ENCODE data around the gene LMTK3. TPM values are rescaled to one million over a fixed set of nuclear protein-coding genes. Genes with fewer than 3 reads are reported as not detected.

Gene LMTK3
- polyA plus RNA-seq, 1 of the 3 experiments (the other 2 are of a cell fraction) = 3.2 TPM

DNA sequence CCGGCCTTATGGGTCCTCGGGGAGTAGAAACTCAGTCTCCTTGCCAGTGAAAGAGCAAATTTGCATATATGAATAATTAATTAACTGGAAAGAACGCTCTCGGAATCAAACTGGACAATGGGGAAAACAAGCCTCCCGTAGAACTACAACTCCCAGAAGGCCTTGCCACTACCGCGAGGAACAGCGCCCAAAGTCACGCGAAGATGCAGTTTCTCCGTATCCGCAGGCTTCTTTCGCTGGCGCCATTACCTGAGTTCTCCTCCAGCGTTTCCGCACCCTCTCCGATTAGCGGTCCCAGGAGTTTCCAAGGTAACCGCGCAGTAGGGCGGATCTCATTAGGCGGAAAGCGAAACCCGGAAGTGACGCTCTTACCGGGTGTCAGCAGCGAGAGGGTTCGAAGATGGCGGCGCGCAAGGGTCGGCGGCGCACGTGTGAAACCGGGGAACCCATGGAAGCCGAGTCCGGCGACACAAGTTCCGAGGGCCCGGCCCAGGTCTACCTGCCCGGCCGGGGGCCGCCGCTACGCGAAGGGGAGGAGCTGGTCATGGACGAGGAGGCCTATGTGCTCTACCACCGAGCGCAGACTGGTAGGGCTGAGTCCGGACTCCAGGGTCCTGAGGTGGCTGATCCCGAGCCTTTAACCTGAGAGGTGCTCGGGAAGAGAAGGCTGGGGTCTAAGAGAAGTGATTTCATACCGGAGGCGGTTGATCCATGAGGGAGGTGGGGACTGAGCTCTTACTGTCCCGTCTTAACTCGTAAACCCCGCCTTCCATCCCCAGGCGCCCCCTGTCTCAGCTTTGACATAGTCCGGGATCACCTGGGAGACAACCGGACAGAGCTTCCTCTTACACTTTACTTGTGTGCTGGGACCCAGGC lies 65.8 kb downstream of the LMTK3 start, which contains the start of gene GRWD1:
TSS of gene GRWD1 (plus strand) at position 378 of the 876 bp plus-strand sequence. CDS start at position 401, 23 bp downstream.
- H3K27me3 ChIP-seq (ENCODE audit: insufficient read depth) = no peaks in the 10 kb centered on the region
- under 1% methylated on average over 31 of the region's 61 CpGs for WGBS (ENCODE audit: low lambda C conversion rate)
- ChIA-PET CTCF (interaction anchor here (0.6 to 2.4 kb wide), 24 partner anchors 8 to 176 kb away, joined by 3 to 10 read pairs (median 4); partner anchors contain the start of genes GRIN2D, KCNJ14, KDELR1 and TMEM143), POLR2A (interaction anchor here (0.6 to 1.4 kb wide), 5 partner anchors 10 to 173 kb away, joined by 3 to 5 read pairs (median 5); partner anchors contain the start of genes KCNJ14, RPL18 and SPHK2)
- peaks cover 18% of the 10 kb centered on the region for H3F3A ChIP-seq (replicated peaks; ENCODE audit: insufficient read depth)
- H2AFZ ChIP-seq (ENCODE audit: low read depth) = peak within 1 kb of the TSS; percentile 87
- H3K79me2 ChIP-seq (ENCODE audit: insufficient read depth) = peaks cover 37% of the 10 kb centered on the region
- H3K9ac ChIP-seq = peak within 1 kb of the TSS; percentile 92
- peak within 1 kb of the TSS; percentile 99 for H3K4me2 ChIP-seq
- DNase-seq = peak; percentile 93
- H4K20me1 ChIP-seq (ENCODE audit: insufficient read depth) = no peaks in the 10 kb centered on the region
- H3K9me2 ChIP-seq = no peaks in the 10 kb centered on the region
- peaks cover 20 to 22% of the 10 kb centered on the region in 2 experiments for H3K36me3 ChIP-seq (replicated peaks in 1 of 2; ENCODE audit: control insufficient read depth in 1 of 2, insufficient read depth in 2 of 2, low read length in 1 of 2)
- peak within 1 kb of the TSS; percentile 98 to 99 for H3K4me3 ChIP-seq (ENCODE audit: low read depth in 2 of 2, low read length in 1 of 2)
- H3K4me1 ChIP-seq (ENCODE audit: control insufficient read depth in 1 of 2, insufficient read depth in 2 of 2, low read depth in 1 of 2, low read length in 1 of 2) = peaks cover 4 to 16% of the 10 kb centered on the region in 2 experiments; a peak in 2 of 4 replicates
- H3K27ac ChIP-seq (ENCODE audit: low read depth in 2 of 2, low read length in 1 of 2) = peak within 1 kb of the TSS; percentile 89 to 92
- no peaks in the 10 kb centered on the region for H3K9me3 ChIP-seq
- no peak for TF ChIP-seq RFX5 (IDR thresholded peaks at IDR 0.05; ENCODE audit: low read length)
- no peak for TF ChIP-seq JUND (IDR thresholded peaks at IDR 0.05)
- no peak for TF ChIP-seq FOXJ3 (CRISPR knock-in tag; IDR thresholded peaks at IDR 0.05)
- TF ChIP-seq, protein P1, sequence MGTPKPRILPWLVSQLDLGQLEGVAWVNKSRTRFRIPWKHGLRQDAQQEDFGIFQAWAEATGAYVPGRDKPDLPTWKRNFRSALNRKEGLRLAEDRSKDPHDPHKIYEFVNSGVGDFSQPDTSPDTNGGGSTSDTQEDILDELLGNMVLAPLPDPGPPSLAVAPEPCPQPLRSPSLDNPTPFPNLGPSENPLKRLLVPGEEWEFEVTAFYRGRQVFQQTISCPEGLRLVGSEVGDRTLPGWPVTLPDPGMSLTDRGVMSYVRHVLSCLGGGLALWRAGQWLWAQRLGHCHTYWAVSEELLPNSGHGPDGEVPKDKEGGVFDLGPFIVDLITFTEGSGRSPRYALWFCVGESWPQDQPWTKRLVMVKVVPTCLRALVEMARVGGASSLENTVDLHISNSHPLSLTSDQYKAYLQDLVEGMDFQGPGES (IDR thresholded peaks at IDR 0.05; ENCODE audit: low read depth, low read length) = no peak
- TF ChIP-seq FOXM1 (IDR thresholded peaks at IDR 0.05; ENCODE audit: low read depth) = no peak
- peak; percentile 89 for TF ChIP-seq GABPA (IDR thresholded peaks at IDR 0.05; ENCODE audit: low read depth)
- no peak for TF ChIP-seq REST (IDR thresholded peaks at IDR 0.05; ENCODE audit: low read depth, low read length)
- no peak for TF ChIP-seq EZH2phosphoT487 (IDR thresholded peaks at IDR 0.05; ENCODE audit: borderline replicate concordance, low read depth)
- TF ChIP-seq SMC3 (IDR thresholded peaks at IDR 0.05; ENCODE audit: low read depth, low read length) = no peak
- TF ChIP-seq, protein P2, sequence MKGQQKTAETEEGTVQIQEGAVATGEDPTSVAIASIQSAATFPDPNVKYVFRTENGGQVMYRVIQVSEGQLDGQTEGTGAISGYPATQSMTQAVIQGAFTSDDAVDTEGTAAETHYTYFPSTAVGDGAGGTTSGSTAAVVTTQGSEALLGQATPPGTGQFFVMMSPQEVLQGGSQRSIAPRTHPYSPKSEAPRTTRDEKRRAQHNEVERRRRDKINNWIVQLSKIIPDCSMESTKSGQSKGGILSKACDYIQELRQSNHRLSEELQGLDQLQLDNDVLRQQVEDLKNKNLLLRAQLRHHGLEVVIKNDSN (IDR thresholded peaks at IDR 0.05; ENCODE audit: borderline replicate concordance, low read depth) = no peak
- peak; percentile 92 for TF ChIP-seq SIN3A (IDR thresholded peaks at IDR 0.05; ENCODE audit: borderline replicate concordance, low read depth, low read length)
- peak; percentile 22; the same call in 1 of the 2 replicates for TF ChIP-seq RAD21 (IDR thresholded peaks at IDR 0.05; ENCODE audit: low read length)
- peak; percentile 55; the same call in 1 of the 2 replicates for TF ChIP-seq TAF1 (IDR thresholded peaks at IDR 0.05; ENCODE audit: borderline replicate concordance, low read depth, low read length)
- TF ChIP-seq MEF2A (IDR thresholded peaks at IDR 0.05; ENCODE audit: borderline replicate concordance, low read depth) = no peak
- no peak for TF ChIP-seq NFIC (IDR thresholded peaks at IDR 0.05; ENCODE audit: borderline replicate concordance)
- TF ChIP-seq CHD2 (IDR thresholded peaks at IDR 0.05; ENCODE audit: low read length, partially characterized antibody) = peak; percentile 99
- TF ChIP-seq RXRA (IDR thresholded peaks at IDR 0.05; ENCODE audit: borderline replicate concordance, low read depth) = no peak
- TF ChIP-seq, protein P3, sequence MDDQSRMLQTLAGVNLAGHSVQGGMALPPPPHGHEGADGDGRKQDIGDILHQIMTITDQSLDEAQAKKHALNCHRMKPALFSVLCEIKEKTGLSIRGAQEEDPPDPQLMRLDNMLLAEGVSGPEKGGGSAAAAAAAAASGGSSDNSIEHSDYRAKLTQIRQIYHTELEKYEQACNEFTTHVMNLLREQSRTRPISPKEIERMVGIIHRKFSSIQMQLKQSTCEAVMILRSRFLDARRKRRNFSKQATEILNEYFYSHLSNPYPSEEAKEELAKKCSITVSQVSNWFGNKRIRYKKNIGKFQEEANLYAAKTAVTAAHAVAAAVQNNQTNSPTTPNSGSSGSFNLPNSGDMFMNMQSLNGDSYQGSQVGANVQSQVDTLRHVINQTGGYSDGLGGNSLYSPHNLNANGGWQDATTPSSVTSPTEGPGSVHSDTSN (IDR thresholded peaks at IDR 0.05) = peak; percentile 14; the same call in 1 of the 2 replicates
- TF ChIP-seq TCF12 (IDR thresholded peaks at IDR 0.05) = no peak
- peak; percentile 98 for TF ChIP-seq MAX (IDR thresholded peaks at IDR 0.05; ENCODE audit: low read depth)
- TF ChIP-seq MXI1 (IDR thresholded peaks at IDR 0.05; ENCODE audit: low read depth, low read length) = peak; percentile 100
- peak; percentile 79; the same call in 1 of the 2 replicates for TF ChIP-seq POLR2AphosphoS5 (IDR thresholded peaks at IDR 0.05; ENCODE audit: low read depth, low read length)
- no peak for TF ChIP-seq EP300 (IDR thresholded peaks at IDR 0.05; ENCODE audit: borderline replicate concordance in 1 of 2, low read depth in 1 of 2, low read length in 1 of 2)
- TF ChIP-seq USF2 (IDR thresholded peaks at IDR 0.05; ENCODE audit: borderline replicate concordance, low read depth, low read length) = no peak

Measured in SK-N-SH (cell line).